Ishikawa (cell line): Measurements from ENCODE around the gene DGCR8.

Experiments
- CEBPB ChIP-seq: IDR thresholded peaks from 2 replicates; pipeline ENCODE4 v1.6.1; 2012
- CREB1 ChIP-seq: IDR thresholded peaks from 2 replicates; pipeline ENCODE4 v1.6.1; 2012; ENCODE audit warnings: low read depth
- EGR1 ChIP-seq: IDR thresholded peaks from 2 replicates; pipeline ENCODE4 v1.6.1; 2012
- EP300 ChIP-seq: IDR thresholded peaks from 2 replicates; pipeline ENCODE4 v1.6.1; 2012; ENCODE audit warnings: borderline replicate concordance
- FOXM1 ChIP-seq: IDR thresholded peaks from 2 replicates; pipeline ENCODE4 v1.6.1; 2012; ENCODE audit warnings: low read depth, borderline replicate concordance
- NFIC ChIP-seq: IDR thresholded peaks from 2 replicates; pipeline ENCODE4 v1.6.1; 2012
- RAD21 ChIP-seq: IDR thresholded peaks from 2 replicates; pipeline ENCODE4 v1.6.1; 2012; ENCODE audit warnings: low read depth
- TAF1 ChIP-seq: IDR thresholded peaks from 2 replicates; pipeline ENCODE4 v1.6.1; 2012; ENCODE audit warnings: low read depth, mild to moderate bottlenecking
- TCF12 ChIP-seq: IDR thresholded peaks from 2 replicates; pipeline ENCODE4 v1.6.1; 2012; ENCODE audit warnings: low read depth
- TEAD4 ChIP-seq: IDR thresholded peaks from 2 replicates; pipeline ENCODE4 v1.6.1; 2012
- USF1 ChIP-seq: IDR thresholded peaks from 2 replicates; pipeline ENCODE4 v1.6.1; 2012
- YY1 ChIP-seq: IDR thresholded peaks from 2 replicates; pipeline ENCODE4 v1.6.1; 2012; ENCODE audit warnings: low read depth
- ZBTB7A ChIP-seq: IDR thresholded peaks from 2 replicates; pipeline ENCODE4 v1.6.1; 2012; ENCODE audit warnings: low read depth
- TF ChIP-seq, protein P1 (sequence below): IDR thresholded peaks from 2 replicates; pipeline ENCODE4 v1.6.1; 2012
- TF ChIP-seq, protein P2 (sequence below): IDR thresholded peaks from 2 replicates; pipeline ENCODE4 v1.6.1; 2012; ENCODE audit warnings: low read depth, mild to moderate bottlenecking

Gene DGCR8

DNA sequence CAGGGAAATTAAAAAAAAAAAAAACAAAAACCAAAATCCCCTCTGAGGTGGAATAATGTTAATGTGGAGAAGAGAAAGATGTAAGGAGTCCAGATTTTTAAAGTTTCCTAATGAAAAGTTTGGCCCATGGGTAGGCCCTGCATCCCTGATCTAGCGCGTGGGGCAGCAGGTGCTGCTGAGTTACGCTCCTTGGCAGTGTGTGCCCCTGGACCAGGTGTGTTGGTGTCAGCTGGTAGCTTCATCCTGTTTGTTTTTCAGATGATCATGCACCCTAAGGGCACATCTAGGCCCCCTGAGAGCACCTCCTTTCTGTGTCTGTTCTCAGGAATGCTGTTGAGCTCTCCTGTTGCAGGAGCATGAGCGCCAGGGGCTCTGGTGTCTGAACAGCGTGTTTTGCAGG lies 6.7 kb downstream of the DGCR8 start:
- TF ChIP-seq TEAD4 = no peak

- TF ChIP-seq TCF12 (no peak), RAD21 (no peak), EP300 (no peak), CEBPB (no peak), USF1 (no peak), CREB1 (no peak), NFIC (no peak), YY1 (no peak), TEAD4 (no peak), ZBTB7A (no peak), EGR1 (no peak), FOXM1 (no peak), TAF1 (no peak)
- TF ChIP-seq, protein P1, sequence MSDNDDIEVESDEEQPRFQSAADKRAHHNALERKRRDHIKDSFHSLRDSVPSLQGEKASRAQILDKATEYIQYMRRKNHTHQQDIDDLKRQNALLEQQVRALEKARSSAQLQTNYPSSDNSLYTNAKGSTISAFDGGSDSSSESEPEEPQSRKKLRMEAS = no peak
- TF ChIP-seq, protein P2, sequence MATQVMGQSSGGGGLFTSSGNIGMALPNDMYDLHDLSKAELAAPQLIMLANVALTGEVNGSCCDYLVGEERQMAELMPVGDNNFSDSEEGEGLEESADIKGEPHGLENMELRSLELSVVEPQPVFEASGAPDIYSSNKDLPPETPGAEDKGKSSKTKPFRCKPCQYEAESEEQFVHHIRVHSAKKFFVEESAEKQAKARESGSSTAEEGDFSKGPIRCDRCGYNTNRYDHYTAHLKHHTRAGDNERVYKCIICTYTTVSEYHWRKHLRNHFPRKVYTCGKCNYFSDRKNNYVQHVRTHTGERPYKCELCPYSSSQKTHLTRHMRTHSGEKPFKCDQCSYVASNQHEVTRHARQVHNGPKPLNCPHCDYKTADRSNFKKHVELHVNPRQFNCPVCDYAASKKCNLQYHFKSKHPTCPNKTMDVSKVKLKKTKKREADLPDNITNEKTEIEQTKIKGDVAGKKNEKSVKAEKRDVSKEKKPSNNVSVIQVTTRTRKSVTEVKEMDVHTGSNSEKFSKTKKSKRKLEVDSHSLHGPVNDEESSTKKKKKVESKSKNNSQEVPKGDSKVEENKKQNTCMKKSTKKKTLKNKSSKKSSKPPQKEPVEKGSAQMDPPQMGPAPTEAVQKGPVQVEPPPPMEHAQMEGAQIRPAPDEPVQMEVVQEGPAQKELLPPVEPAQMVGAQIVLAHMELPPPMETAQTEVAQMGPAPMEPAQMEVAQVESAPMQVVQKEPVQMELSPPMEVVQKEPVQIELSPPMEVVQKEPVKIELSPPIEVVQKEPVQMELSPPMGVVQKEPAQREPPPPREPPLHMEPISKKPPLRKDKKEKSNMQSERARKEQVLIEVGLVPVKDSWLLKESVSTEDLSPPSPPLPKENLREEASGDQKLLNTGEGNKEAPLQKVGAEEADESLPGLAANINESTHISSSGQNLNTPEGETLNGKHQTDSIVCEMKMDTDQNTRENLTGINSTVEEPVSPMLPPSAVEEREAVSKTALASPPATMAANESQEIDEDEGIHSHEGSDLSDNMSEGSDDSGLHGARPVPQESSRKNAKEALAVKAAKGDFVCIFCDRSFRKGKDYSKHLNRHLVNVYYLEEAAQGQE = no peak
Measured at GRCh38 chr22:20087319-20088262, 7.5 kb downstream of the DGCR8 start.

- TF ChIP-seq EP300 (no peak), YY1 (no peak), RAD21 (no peak), TEAD4 (no peak), NFIC (no peak), CEBPB (no peak)
Measured at GRCh38 chr22:20088263-20088648, 8.2 kb downstream of the DGCR8 start.

DNA sequence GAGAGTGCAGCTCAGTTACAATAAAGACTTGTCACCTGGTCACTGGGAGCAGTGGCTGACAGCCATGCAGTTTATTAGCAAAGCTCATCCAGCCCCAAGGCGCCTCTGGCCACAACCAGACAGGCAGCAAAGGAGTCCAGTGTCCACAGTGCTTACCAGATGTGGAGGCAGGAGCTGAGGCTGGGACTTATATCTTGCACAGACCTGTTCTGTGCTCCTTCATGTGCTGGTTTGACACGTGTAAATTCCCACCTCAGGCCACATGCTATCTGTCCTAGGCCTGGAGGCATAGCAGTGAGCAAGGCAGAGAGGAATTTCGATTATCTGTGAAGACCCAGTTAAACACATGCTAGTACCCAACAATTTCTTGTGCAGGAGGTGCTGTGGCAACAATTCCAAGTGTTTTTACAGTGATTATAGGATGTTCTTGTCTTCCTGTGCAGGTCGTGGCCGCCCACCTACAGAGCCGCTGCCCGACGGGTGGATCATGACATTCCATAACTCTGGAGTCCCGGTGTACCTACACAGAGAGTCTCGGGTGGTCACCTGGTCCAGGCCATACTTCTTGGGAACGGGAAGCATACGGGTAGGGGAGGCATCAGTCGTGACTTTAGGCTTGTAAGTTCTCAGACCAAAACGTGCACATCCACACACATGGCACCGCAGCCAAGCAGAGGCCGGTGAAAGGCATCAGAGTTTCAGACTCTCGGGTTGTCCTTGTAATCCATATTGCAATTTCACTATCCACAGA lies 9.4 kb downstream of the DGCR8 start:
- TF ChIP-seq TAF1 = no peak
- TF ChIP-seq, protein P2 = no peak
- TF ChIP-seq, protein P1 = no peak
- TF ChIP-seq CEBPB = no peak
- no peak for TF ChIP-seq TCF12

- no peak for TF ChIP-seq TCF12
- TF ChIP-seq EP300 = no peak
- no peak for TF ChIP-seq YY1
- TF ChIP-seq CREB1 = no peak
- TF ChIP-seq RAD21 = no peak
- TF ChIP-seq EGR1 = no peak
- no peak for TF ChIP-seq FOXM1
- no peak for TF ChIP-seq TAF1
- TF ChIP-seq USF1 = no peak
- TF ChIP-seq CEBPB = no peak
- no peak for TF ChIP-seq ZBTB7A
- TF ChIP-seq, protein P2 = no peak
- TF ChIP-seq, protein P1 = no peak
- TF ChIP-seq NFIC = no peak
Measured at GRCh38 chr22:20089977-20090729, 10.1 kb downstream of the DGCR8 start.
